ENCODE measurements around the gene ITPK1.

ITPK1 gene

DNA sequence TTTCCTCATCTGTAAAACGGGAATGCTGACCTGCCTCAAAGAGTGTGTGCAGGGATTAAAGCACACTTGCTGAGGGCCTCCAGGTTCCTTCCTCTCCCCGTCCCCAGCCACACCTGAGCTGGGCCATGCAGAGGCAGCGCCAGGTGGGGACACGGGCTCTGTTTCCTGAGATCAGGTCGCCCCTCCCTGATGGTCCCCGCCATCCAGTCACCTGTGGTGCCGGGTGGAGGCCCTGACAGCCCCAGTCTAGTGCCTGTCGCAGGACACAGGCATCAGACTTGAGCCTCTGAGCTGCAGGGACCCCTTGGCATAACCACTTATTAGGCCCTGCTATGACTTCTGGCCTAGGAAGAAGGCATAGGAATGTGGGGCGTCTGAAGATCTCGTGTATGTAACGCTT is 180.3 kb downstream of the ITPK1 start:
- Histone ChIP-seq H3K4me1 (ENCODE audit: low read length) (no peaks in the 10 kb centered on the region), H3K27ac (ENCODE audit: low read length) (no peak overlapping the region)

DNA sequence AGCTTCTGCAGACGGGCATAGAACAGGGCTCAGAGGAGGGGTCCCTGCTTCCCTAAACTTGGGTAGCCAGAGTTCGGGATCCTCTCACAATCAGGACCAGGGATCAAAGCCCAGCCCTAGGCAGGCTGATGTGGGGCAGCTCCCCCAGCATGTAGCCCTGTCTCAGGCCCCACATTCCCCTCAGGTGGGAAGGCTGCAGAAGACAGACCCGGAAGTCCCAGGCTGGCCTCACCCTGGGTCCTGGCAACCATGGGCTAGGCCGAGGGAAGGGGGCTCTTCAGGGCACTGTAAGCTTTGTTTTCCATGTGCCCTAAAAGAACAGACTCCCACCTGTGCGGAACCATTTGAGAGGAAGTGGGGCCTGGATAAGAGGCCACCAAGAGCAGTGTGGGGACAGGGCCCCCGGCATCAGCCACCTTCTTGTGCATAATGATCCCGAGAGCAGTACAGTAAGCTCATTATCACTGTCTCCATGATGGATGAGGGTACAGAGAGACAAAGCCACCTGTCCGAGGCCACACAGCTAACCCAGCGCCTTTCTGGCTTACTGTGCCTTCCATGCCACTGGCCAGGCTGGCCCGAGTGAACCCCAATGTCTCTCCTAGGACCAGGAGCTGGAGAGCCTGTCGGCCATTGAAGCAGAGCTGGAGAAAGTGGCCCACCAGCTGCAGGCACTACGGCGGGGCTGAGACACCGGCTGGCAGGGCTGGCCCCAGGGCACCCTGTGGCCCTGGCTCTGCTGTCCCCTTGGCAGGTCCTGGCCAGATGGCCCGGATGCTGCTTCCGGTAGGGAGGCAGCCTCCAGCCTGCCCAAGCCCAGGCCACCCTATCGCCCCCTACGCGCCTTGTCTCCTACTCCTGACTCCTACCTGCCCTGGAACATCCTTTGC is 181.3 kb downstream of the ITPK1 start:
- H3K27ac ChIP-seq (ENCODE audit: low read length): no peak overlapping the region
- TF ChIP-seq, protein P1, sequence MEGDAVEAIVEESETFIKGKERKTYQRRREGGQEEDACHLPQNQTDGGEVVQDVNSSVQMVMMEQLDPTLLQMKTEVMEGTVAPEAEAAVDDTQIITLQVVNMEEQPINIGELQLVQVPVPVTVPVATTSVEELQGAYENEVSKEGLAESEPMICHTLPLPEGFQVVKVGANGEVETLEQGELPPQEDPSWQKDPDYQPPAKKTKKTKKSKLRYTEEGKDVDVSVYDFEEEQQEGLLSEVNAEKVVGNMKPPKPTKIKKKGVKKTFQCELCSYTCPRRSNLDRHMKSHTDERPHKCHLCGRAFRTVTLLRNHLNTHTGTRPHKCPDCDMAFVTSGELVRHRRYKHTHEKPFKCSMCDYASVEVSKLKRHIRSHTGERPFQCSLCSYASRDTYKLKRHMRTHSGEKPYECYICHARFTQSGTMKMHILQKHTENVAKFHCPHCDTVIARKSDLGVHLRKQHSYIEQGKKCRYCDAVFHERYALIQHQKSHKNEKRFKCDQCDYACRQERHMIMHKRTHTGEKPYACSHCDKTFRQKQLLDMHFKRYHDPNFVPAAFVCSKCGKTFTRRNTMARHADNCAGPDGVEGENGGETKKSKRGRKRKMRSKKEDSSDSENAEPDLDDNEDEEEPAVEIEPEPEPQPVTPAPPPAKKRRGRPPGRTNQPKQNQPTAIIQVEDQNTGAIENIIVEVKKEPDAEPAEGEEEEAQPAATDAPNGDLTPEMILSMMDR (IDR thresholded peaks at IDR 0.05; ENCODE audit: low read length): no peak
- no peak for TF ChIP-seq EZH2 (optimal IDR thresholded peaks at IDR 0.05; ENCODE audit: low read depth, low read length)
- no peak for TF ChIP-seq EZH2phosphoT487 (IDR thresholded peaks at IDR 0.05; ENCODE audit: low read length)
- H3K4me2 ChIP-seq (ENCODE audit: low read depth, low read length): no peak overlapping the region

More for the DNA sequence above, 180.3 kb downstream of the ITPK1 start:
- Histone ChIP-seq H3K36me3 (replicated peaks; ENCODE audit: insufficient read depth, low read length) (no peaks in the 10 kb centered on the region), H3K4me3 (ENCODE audit: low read length) (no peak overlapping the region), H3K4me2 (ENCODE audit: low read depth, low read length) (no peak overlapping the region), H3K79me2 (ENCODE audit: low read length) (no peaks in the 10 kb centered on the region), H3F3A (ENCODE audit: insufficient read depth, low read length) (no peaks in the 10 kb centered on the region), H3K9ac (ENCODE audit: low read length) (no peak overlapping the region), H3K9me2 (replicated peaks; ENCODE audit: insufficient read depth, low read length) (no peaks in the 10 kb centered on the region), H3K9me3 (replicated peaks; ENCODE audit: insufficient read depth, low read length) (no peaks in the 10 kb centered on the region), H4K20me1 (ENCODE audit: insufficient read depth, low read length) (no peaks in the 10 kb centered on the region), H2AFZ (ENCODE audit: low read length) (no peak overlapping the region), H3K27me3 (replicated peaks; ENCODE audit: insufficient read depth, low read length) (no peaks in the 10 kb centered on the region)
- TF ChIP-seq EZH2 (optimal IDR thresholded peaks at IDR 0.05; ENCODE audit: low read depth, low read length) (no peak), EZH2phosphoT487 (IDR thresholded peaks at IDR 0.05; ENCODE audit: low read length) (no peak)
- TF ChIP-seq, protein P1 (IDR thresholded peaks at IDR 0.05; ENCODE audit: low read length): no peak
- no peak for DNase-seq

DNA sequence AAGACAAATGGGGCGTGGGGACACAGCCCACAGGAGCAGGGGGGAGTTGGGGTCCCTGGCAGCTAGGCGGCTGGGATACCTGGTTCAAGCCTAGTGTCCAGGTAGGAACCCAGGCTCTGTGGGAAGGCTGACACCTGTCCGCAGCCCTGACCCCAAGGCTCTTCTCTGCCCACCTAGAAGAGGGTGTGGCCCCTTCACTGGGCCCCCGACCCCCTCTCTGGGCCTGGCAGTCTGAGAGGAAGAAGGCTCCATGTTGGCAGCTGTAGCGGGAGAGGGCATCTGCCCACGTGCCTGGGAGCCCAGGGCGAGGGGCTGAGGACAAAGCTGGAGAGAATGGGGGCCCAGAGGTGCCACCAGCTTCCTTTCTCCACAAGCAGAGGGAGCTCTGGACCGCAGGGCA is 182.2 kb downstream of the ITPK1 start:
- Histone ChIP-seq H3K9me2 (replicated peaks; ENCODE audit: insufficient read depth, low read length) (no peaks in the 10 kb centered on the region), H3K36me3 (replicated peaks; ENCODE audit: insufficient read depth, low read length) (no peaks in the 10 kb centered on the region), H3K79me2 (ENCODE audit: low read length) (no peaks in the 10 kb centered on the region), H3K4me2 (ENCODE audit: low read depth, low read length) (no peak overlapping the region), H3F3A (ENCODE audit: insufficient read depth, low read length) (no peaks in the 10 kb centered on the region), H3K9me3 (replicated peaks; ENCODE audit: insufficient read depth, low read length) (no peaks in the 10 kb centered on the region), H3K4me3 (ENCODE audit: low read length) (no peak overlapping the region), H3K27me3 (replicated peaks; ENCODE audit: insufficient read depth, low read length) (no peaks in the 10 kb centered on the region), H3K27ac (ENCODE audit: low read length) (no peak overlapping the region), H4K20me1 (ENCODE audit: insufficient read depth, low read length) (no peaks in the 10 kb centered on the region), H3K4me1 (ENCODE audit: low read length) (no peaks in the 10 kb centered on the region), H2AFZ (ENCODE audit: low read length) (no peak overlapping the region), H3K9ac (ENCODE audit: low read length) (no peak overlapping the region)
- DNase-seq: no peak
- TF ChIP-seq EZH2 (optimal IDR thresholded peaks at IDR 0.05; ENCODE audit: low read depth, low read length): no peak
- TF ChIP-seq, protein P1 (IDR thresholded peaks at IDR 0.05; ENCODE audit: low read length): no peak
- TF ChIP-seq EZH2phosphoT487 (IDR thresholded peaks at IDR 0.05; ENCODE audit: low read length): no peak

More for the DNA sequence above, 181.3 kb downstream of the ITPK1 start:
- H3K9me2 ChIP-seq (replicated peaks; ENCODE audit: insufficient read depth, low read length): no peaks in the 10 kb centered on the region
- no peaks in the 10 kb centered on the region for H3K27me3 ChIP-seq (replicated peaks; ENCODE audit: insufficient read depth, low read length)
- H3K4me1 ChIP-seq (ENCODE audit: low read length): no peaks in the 10 kb centered on the region
- no peak overlapping the region for H3K4me3 ChIP-seq (ENCODE audit: low read length)
- H3K79me2 ChIP-seq (ENCODE audit: low read length): no peaks in the 10 kb centered on the region
- no peaks in the 10 kb centered on the region for H3K36me3 ChIP-seq (replicated peaks; ENCODE audit: insufficient read depth, low read length)
- no peak for DNase-seq
- no peak overlapping the region for H2AFZ ChIP-seq (ENCODE audit: low read length)
- no peaks in the 10 kb centered on the region for H4K20me1 ChIP-seq (ENCODE audit: insufficient read depth, low read length)
- H3K9ac ChIP-seq (ENCODE audit: low read length): no peak overlapping the region
- no peaks in the 10 kb centered on the region for H3F3A ChIP-seq (ENCODE audit: insufficient read depth, low read length)
- H3K9me3 ChIP-seq (replicated peaks; ENCODE audit: insufficient read depth, low read length): no peaks in the 10 kb centered on the region
